ENCODE data around the gene HIC1. TPM values are rescaled to one million over a fixed set of nuclear protein-coding genes. Genes with fewer than 3 reads are reported as not detected.
A peak's percentile ranks its signal among the peaks of the same experiment; 100 is the strongest.

The HIC1 gene
- total and polyA plus RNA-seq, 9 of the 15 experiments (the other 6 are each of a cell fraction or from before 2014, with no cell fraction given), result 0.01 to 2.5 (median 0.18) TPM

DNA sequence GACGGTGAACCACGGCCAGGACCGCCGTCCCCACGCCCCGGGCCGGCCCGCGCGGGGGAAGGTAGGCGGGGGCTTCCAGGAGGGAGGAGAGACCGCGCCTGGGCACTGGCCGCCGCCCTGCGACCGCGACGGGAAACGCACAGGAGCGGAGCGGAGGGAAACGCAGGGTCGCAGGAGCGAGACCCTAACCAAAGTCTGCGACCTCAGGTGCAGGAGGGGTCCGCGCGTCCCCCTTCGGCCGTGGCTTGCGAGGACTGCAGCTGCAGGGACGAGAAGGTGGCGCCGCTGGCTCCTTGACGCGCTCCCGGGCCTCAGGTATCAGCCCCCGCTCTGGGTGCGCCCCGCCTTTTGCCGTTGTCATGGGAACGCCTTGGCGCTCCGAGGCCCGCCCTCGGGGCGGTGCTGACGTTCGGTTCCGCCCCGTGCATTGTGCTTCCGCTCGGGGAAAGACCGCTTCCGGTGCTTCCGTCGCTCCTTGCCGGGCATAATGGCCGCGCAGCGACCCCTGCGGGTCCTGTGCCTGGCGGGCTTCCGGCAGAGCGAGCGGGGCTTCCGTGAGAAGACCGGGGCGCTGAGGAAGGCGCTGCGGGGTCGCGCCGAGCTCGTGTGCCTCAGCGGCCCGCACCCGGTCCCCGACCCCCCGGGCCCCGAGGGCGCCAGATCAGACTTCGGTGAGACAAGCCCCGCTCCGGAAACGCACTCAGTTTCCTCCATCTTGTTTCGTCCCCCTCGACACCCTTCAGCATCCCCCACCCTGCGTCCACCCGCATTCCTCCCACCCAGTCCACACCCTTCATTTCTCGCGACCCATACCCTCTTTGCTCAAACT lies 13.1 kb upstream of the HIC1 start, which contains the start of gene OVCA2 (continued):
- TF ChIP-seq, protein P1, sequence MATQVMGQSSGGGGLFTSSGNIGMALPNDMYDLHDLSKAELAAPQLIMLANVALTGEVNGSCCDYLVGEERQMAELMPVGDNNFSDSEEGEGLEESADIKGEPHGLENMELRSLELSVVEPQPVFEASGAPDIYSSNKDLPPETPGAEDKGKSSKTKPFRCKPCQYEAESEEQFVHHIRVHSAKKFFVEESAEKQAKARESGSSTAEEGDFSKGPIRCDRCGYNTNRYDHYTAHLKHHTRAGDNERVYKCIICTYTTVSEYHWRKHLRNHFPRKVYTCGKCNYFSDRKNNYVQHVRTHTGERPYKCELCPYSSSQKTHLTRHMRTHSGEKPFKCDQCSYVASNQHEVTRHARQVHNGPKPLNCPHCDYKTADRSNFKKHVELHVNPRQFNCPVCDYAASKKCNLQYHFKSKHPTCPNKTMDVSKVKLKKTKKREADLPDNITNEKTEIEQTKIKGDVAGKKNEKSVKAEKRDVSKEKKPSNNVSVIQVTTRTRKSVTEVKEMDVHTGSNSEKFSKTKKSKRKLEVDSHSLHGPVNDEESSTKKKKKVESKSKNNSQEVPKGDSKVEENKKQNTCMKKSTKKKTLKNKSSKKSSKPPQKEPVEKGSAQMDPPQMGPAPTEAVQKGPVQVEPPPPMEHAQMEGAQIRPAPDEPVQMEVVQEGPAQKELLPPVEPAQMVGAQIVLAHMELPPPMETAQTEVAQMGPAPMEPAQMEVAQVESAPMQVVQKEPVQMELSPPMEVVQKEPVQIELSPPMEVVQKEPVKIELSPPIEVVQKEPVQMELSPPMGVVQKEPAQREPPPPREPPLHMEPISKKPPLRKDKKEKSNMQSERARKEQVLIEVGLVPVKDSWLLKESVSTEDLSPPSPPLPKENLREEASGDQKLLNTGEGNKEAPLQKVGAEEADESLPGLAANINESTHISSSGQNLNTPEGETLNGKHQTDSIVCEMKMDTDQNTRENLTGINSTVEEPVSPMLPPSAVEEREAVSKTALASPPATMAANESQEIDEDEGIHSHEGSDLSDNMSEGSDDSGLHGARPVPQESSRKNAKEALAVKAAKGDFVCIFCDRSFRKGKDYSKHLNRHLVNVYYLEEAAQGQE (IDR thresholded peaks at IDR 0.05; ENCODE audit: borderline replicate concordance), result 0 out of 2 replicates have a peak, but pooled peaks have one; percentile 5
- TF ChIP-seq, protein P1 (CRISPR knock-in tag; IDR thresholded peaks at IDR 0.05; ENCODE audit: low read depth), result no peak
- TF ChIP-seq XRCC5 (IDR thresholded peaks at IDR 0.05; ENCODE audit: low read depth, low read length), result no peak
- TF ChIP-seq STAT5A (IDR thresholded peaks at IDR 0.05; ENCODE audit: borderline replicate concordance, low read length), result no peak
- no peak for TF ChIP-seq ZNF76 (CRISPR knock-in tag; IDR thresholded peaks at IDR 0.05; ENCODE audit: borderline replicate concordance)
- TF ChIP-seq, protein P2, sequence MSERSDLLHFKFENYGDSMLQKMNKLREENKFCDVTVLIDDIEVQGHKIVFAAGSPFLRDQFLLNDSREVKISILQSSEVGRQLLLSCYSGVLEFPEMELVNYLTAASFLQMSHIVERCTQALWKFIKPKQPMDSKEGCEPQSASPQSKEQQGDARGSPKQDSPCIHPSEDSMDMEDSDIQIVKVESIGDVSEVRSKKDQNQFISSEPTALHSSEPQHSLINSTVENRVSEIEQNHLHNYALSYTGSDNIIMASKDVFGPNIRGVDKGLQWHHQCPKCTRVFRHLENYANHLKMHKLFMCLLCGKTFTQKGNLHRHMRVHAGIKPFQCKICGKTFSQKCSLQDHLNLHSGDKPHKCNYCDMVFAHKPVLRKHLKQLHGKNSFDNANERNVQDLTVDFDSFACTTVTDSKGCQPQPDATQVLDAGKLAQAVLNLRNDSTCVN (CRISPR knock-in tag; IDR thresholded peaks at IDR 0.05), result no peak
- 0 out of 2 replicates have a peak, but pooled peaks have one; percentile 14 for TF ChIP-seq SPI1 (IDR thresholded peaks at IDR 0.05; ENCODE audit: borderline replicate concordance, low read depth, low read length)
- peak; percentile 60 for TF ChIP-seq POLR2B (IDR thresholded peaks at IDR 0.05; ENCODE audit: low read depth, partially characterized antibody)
- TF ChIP-seq EP400 (IDR thresholded peaks at IDR 0.05), result no peak; the same call in none of the 2 replicates
- no peak for TF ChIP-seq GTF2A2 (tag; IDR thresholded peaks at IDR 0.05)
- TF ChIP-seq, protein P3, sequence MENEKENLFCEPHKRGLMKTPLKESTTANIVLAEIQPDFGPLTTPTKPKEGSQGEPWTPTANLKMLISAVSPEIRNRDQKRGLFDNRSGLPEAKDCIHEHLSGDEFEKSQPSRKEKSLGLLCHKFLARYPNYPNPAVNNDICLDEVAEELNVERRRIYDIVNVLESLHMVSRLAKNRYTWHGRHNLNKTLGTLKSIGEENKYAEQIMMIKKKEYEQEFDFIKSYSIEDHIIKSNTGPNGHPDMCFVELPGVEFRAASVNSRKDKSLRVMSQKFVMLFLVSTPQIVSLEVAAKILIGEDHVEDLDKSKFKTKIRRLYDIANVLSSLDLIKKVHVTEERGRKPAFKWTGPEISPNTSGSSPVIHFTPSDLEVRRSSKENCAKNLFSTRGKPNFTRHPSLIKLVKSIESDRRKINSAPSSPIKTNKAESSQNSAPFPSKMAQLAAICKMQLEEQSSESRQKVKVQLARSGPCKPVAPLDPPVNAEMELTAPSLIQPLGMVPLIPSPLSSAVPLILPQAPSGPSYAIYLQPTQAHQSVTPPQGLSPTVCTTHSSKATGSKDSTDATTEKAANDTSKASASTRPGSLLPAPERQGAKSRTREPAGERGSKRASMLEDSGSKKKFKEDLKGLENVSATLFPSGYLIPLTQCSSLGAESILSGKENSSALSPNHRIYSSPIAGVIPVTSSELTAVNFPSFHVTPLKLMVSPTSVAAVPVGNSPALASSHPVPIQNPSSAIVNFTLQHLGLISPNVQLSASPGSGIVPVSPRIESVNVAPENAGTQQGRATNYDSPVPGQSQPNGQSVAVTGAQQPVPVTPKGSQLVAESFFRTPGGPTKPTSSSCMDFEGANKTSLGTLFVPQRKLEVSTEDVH (IDR thresholded peaks at IDR 0.05; ENCODE audit: low read depth, partially characterized antibody), result peak; percentile 89
- peak; percentile 50 for TF ChIP-seq CCNT2 (IDR thresholded peaks at IDR 0.05; ENCODE audit: borderline replicate concordance, extremely low read depth, insufficient read length, low read depth, low read length)
- peak; percentile 24; the same call in 1 of the 2 replicates for TF ChIP-seq E2F3 (CRISPR knock-in tag; IDR thresholded peaks at IDR 0.05)
- no peak for TF ChIP-seq KLF13 (tag; IDR thresholded peaks at IDR 0.05; ENCODE audit: borderline replicate concordance, low read depth)
- 0 out of 2 replicates have a peak, but pooled peaks have one; percentile 3 for TF ChIP-seq GATAD2A (IDR thresholded peaks at IDR 0.05)

Measured in K562 (cell line).